NCI-H1436 treated with DMSO at 0.1 percent for 48 hours (cell line): ENCODE measurements around the gene PTK6.

Experiments used
- DNase-seq: peaks from one replicate; lab custom pipeline; 2025; lab: John Stamatoyannopoulos, UW

PTK6 gene

DNA sequence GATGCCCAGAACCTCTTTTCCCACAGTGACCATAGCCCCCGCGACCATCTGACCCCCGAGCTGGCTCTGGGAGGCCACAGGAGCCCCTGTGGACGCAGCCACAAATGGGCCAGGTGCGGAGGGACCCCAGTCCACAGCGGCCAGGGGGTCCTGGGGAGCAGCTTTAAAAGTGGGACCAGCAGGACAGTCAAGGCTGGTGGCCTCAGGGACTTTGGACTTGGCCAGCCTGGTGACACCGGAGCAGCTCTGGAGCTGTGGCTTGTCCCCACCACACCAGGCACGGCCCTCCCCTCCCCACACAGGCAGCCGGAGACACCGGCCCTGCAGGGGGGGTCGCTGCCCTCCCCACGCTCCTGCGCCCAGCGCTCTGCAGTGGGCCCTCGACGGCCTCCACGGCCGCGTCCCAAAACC, 20.3 kb upstream of the PTK6 start:
- DNase-seq, result no peak

DNA sequence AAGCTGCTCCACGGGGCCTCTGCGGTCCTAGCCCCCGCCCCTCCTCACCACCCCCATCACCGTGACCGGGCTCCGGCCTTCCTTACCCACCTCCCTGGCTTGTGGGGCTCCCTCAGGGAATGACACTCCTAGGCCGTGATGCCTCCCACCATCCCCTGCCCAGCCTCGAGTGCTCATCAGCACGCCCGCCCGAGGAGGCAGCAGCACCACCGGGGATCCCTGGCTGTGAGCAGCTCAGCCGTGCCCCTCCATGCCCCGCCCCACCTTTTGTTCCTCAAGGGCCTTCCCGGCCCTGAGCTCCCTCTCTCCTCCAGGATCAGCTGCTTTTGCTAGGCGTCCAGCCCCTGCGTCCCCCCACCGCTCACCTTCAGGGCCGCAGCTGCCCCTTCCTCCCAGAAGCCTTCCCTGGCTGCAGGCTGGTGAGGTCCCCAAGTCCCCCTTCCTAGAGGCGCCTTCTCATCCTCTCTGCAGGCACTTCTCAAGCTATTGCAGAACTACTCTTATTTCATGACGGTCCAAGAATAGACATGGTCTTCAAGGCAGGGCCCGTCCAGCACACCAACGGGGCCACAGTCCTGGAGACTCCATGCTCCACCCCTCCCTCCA, 19.8 kb upstream of the PTK6 start:
- no peak for DNase-seq

DNA sequence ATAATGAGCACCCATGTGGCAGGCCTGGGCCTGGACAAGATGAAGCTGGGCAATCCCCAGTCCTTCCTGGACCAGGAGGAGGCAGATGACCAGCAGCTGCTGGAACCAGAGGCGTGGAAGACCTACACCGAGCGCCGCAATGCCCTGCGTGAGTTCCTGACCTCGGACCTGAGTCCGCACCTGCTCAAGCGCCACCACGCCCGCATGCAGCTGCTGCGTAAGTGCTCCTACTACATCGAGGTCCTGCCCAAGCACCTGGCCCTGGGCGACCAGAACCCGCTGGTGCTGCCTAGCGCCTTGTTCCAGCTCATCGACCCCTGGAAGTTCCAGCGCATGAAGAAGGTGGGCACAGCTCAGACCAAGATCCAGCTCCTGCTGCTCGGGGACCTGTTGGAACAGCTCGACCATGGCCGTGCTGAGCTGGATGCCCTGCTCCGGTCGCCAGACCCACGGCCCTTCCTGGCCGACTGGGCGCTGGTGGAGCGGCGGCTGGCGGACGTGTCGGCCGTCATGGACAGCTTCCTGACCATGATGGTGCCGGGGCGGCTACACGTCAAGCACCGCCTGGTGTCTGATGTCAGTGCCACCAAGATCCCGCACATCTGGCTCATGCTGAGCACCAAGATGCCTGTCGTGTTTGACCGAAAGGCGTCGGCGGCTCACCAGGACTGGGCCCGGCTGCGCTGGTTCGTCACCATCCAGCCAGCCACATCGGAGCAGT, 18.6 kb upstream of the PTK6 start:
- DNase-seq, result no peak

DNA sequence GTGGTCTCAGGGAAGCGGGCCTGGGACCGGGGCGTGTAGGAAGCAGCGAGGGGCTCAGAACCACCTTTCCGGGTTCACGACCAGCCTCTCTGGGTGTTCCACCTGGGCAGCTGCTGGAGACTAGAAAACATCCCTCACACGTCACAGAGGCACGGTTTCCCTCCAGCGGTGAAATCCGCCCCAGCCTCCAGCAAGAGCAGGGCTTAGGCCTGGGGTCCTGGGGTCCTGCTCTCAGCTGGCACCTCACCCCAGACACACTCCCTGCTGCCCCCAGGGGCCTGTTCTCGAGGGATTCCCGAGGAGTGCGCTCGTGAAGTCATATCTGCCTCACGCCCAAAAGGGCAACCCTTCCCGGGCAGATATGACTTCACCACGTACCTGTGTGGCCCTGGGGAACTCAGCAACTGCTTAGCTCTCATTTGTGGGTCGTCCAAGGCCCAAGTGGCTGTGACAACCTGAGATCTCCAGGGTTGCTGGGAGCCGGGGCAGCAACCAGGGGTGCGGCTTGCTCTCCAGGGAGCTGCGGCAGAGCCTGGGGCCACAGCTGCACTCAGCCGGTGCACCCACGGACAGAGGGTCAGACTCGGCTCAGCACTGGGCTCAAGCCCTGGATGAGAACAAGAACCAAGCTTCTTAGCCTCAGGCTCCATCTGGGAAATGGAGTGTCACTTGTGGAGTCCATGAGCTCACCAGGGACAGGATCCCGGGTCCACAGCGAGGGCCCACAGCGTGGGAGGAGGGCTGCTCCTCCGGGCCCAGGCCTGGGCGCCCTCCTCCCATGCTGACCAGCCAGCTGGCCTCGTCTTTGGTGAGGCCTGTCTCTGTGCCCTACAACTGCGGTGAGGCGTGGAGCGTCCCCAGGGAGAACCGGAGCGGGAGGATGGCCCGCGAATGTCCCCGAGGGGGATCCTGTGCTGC, 17.4 kb upstream of the PTK6 start:
- no peak for DNase-seq

DNA sequence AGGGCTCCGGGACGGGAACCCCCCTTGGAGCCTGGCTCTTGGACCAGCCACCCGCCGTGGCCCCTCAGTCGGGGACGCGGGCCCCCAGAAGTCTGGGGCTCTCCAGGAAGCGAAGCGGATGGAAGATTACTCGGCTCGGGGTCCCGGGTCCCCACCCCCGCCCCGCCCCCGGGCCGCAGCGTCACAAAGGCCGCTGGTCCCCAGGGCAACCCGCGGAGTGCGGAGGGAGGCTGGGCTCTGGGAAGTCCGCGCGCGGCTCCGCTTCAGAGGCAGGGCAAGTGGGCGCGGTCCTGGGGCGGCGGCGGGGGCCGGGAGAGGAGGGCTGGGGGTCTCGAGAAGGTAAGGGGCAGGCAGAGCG, 16.7 kb upstream of the PTK6 start, which contains the start of gene FNDC11:
Gene FNDC11, plus strand, starts transcription at position 227 of the 358 bp plus-strand sequence. CDS start 1,505 bp downstream, outside the sequence.
- DNase-seq, result no peak

DNA sequence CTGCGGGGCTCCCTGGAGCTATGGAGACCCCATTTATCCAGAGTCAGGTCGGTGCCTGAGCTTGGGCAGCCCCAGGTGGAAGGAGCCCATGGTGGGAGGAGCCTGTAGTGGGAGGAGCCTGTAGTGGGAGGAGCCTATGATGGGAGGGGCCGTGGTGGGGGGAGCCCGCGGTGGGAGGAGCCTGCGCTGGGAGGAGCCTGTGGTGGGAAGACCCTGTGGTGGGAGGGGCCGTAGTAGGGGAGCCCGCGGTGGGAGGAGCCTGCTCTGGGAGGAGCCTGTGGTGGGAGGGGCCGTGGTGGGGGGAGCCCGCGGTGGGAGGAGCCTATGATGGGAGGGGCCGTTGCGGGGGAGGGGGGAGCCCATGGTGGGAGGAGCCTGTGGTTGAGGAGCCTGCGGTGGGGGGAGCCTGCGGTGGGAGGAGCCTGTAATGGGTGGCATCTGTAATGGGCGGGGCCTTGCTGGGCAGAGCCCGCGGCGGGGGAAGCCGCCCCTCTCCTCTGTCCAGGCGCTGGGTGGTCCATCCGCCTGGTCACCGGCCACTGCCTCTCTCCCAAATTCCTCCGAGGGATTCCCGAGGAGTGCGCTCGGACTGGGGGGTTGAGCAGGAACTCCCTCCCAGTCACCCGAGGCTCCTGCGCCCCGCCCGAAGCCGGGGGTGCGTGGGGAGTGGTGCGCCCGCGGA, 16.2 kb upstream of the PTK6 start:
- DNase-seq, result no peak

DNA sequence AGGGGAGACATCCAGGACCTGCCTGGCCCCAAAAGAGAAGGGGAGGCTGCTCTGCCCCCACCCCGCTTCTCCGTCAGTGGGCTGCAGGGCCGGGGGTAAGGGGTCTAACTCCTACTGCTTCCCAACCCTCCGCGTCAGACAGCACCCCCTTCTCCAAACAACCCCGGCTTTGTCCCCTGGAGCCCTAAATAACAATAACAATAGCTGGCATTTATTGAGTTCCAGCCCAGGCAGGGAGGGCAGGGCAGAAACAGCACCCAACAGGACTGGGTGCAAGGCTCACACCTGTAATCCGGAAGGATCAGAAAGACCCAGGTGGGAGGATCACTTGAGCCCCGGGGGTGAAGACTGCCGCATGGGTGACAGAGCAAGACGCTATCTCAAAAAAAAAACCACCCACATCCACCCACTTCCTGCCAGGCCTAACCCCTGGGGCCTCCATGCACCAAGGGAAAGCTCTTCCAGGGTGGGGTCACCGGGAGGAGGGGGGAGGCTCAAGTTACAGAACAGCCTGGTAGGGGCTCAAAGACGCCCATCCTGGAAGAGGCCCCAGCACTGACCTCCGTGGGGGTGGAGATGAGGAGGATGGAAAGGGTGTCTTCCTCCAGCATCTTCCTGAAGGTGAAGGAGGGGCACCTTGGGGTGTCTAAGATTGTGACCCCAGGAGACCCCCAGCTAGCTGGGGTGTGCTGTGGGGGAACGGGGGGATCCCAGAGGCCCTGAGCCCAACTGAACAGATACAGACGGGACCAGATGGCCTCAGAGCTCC, 15.5 kb upstream of the PTK6 start:
- no peak for DNase-seq

DNA sequence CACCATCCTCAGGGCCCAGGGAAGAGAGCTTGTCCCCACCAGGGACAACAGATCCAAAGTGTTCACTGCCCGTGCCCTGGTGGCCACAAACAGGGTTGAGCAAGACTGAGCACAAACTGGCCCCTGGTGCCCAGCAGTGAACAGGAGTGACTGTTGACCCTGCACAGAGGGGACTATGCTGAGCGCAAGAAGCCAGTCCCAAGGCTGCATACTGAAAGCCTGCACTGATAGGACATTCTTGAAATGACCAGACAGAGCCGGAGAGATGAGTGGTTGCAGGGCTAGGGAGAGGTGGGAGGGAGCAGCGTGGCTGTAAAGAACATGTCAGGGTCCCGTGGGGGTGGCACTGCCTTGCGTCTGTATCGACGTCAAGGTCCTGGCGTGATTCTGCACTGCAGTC, 13.9 kb upstream of the PTK6 start:
- DNase-seq, result no peak

DNA sequence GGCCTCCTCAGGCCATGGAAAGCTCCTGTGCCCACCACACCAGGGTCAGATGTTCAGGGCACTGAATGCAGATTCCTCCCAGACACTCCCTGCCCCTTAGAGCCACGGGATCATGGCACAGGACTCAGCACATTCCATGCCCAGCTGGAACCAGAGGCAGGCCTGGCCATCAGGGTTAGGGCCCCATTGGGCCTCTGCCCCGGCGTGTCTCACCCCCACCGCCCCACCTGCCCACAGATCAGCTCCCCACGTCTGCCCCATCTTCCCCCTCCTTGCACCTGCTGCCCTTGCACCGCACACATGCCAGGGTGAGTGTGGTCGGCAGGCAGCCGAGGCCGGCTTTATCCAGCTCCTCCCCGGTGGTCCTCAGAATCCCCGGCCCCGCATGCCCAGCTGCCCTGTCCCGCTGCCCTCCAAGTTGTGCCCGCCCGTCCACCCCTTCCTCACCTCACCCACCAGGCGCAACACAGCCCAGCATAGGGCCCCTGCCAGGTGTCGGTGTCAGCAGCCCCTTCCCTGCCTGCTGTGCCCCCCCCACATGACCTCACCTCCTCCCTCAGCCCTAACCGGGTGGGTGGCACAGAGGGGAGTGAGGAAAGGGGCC, 12.6 kb upstream of the PTK6 start:
- DNase-seq, result no peak

DNA sequence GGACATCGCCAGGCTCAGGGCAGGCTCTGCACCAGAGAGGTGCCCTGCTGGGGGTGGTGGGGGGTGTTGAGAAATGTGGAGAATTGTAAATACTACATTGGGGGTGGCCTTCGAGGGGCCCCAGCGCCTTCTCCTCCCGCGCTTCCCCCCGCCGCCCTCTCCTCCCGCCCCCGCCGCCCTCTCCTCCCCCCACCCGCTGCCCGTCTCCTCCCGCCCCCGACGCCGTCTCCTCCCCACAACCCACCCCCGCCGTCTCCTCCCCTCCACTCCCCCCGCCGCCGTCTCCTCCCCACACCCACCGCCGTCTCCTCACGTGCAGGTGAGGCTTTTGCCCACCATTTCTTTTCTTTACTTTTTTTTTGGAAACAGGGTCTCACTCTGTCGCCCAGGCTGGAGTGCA, 11.8 kb upstream of the PTK6 start:
- DNase-seq, result no peak

DNA sequence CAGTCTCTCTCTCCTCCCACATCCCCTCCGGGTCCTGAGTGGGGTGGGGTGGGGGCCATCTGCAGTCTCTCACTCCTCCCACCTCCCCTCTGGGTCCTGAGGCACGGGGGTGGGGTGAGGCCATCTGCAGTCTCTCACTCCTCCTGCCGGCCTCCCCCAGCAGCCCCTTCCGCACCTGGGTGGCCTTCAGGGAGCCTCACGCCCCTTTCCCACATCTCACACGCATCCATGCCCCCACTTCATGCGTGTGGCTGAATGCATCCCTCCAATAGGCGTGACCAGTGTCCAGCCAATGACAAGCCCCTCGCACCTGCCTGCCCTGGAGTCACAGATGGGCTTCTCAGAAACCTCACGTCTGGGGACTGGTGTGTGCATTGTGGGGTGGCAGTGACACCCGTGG, 11.4 kb upstream of the PTK6 start:
- no peak for DNase-seq

DNA sequence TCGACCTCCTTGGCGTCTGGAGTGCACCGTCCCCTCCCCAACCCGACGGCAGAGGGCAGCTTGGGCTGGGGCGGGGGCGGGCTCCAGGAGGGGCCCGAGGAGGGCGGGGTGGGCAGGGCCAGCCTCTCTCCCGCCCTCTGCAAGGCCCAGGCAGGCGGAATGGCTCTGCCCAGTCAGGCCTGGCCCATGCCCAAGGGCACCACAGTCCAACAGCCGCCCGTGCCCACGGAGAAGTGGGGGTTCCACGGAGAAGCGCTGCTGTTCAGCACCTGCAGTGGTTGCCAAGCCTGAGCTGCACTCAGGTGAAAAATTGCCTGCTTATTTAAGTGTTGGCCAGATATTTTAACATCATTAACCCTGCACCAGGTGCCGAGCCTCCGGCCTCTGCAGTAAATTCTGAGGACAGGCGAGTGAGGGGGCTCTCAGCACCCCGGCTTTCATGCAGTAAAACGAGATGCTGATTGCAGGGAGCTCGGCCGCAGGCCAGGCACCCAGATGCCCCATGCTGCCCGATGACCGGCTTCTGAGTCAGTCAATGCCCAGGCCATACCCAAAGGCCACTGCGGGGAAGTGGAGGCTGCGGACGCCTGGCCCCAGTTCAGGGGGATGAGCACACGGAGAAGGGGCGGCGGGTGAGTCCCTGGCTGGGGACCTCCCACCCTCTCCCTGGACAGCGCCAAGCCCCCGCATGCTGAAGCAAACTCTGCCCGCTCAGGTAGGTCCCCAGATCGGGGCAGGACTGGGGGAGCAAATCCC, 10.7 kb upstream of the PTK6 start, which contains the start of gene SRMS:
Gene SRMS, minus strand, starts transcription at position 25 of the 756 bp plus-strand sequence. CDS start 286 bp downstream, outside the sequence.
- DNase-seq, result no peak

DNA sequence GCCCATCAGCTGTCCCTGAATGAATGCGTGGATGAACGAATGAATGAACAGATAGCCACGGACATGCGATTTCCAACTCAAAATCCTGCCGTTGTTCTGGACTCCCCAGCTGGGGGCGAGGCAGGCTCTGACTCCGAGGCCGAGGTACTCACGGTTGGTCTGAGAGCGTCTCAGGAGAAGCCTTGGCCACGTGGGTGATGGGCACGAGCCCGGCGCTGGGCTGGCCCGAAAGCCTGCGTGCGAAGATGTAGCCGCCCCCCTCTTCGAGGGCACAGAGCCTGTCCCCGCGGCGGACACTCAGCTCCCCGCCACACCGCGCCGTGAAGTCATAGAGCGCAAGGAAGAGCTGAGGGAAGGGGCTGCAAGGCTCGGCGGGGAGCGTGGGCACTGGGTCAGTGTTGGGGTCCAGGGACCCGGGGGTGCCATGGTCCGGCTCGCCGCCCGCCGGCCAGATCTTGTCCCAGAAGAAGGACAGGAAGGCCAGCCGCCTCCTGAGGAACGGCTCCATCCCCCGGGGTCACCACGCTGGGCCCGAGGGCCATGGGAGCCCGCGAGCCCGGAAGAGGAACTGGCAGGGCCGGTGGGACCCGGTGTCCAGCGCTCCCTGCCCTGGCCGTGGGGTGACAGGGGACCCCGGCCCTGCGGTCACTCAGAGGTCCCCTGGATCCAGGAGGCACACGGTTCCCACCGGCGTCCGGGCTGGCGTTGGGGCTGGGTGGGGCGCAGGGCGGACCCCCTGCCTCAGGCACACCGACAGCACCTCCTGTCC, 10.0 kb upstream of the PTK6 start:
- DNase-seq, result no peak

DNA sequence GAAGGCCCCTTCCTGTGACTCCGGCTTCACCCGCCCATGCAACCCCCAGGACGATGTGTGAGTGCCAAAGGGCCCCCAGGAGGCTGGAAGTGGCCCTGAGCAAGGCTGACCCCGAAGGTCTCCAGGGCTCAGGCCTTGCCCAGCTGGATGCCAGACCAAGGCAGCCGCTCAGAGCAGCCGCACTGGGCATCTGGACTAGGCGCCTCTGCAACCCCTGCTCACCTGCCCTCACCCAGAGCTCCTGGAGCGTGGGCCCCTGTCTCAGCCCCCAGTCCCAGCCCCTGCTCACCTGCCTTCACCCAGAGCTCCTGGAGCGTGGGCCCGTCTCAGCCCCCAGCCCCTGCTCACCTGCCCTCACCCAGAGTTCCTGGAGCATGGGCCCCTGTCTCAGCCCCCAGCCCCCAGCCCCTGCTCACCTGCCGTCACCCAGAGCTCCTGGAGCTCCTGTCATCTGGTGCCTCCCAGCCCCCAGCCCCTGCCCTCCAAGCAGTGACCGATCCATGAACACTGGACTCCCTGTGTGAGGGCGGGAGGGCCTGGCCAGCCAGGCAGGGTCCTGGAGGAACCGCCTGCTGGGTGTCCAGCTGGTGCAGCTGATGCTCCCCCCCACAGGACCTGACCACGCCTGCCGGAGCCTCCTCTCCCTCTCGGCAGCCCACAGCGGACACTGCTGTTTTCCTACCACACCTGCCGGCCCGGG, 9.2 kb upstream of the PTK6 start:
- DNase-seq, result no peak

DNA sequence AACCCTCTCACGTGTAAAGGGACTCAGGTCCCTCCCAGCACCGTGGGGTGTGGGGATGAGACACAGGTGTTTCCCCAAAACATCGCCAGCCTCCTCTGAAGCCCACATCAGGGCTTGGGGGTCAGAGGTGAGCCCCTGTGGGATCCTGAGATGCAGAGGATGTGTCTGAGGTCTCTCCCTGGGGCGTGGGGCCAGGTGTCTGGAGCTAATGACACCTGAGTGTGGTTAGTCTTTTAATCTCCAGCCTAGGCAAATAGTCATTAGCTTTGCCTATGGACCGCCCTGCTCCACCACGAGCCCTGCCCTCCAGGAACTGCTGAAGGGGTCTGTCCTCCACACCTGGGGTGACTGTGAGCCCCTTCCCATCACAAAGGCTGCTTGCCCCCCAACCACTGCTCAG, 8.6 kb upstream of the PTK6 start:
- DNase-seq, result no peak

DNA sequence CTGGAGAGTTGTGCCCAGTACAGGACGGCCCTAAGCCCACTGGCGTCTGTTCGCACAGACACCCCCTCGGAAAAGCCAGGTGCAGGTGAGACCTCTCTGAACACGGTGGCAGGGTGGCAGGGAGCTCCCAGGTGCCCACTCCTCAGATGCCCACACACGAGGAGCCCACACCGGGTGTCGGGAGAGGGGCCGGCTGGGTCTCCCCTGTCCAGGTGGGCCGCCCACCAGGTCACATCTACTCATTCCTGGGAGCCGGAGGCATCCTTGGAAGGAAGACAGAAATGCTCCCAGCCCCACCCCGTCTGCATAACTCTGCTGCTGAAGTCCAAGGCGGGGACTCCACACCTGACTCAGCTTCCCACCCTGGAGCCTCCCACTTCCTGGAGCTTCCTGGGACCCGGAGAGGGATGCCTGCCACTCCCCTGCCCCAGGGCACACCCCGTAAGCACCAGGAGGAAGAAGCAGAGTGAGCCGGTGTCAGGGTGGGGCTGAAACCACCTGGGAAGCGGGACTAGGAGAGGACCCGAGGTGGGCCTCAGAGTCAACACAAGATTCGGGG, 7.9 kb upstream of the PTK6 start:
- no peak for DNase-seq

DNA sequence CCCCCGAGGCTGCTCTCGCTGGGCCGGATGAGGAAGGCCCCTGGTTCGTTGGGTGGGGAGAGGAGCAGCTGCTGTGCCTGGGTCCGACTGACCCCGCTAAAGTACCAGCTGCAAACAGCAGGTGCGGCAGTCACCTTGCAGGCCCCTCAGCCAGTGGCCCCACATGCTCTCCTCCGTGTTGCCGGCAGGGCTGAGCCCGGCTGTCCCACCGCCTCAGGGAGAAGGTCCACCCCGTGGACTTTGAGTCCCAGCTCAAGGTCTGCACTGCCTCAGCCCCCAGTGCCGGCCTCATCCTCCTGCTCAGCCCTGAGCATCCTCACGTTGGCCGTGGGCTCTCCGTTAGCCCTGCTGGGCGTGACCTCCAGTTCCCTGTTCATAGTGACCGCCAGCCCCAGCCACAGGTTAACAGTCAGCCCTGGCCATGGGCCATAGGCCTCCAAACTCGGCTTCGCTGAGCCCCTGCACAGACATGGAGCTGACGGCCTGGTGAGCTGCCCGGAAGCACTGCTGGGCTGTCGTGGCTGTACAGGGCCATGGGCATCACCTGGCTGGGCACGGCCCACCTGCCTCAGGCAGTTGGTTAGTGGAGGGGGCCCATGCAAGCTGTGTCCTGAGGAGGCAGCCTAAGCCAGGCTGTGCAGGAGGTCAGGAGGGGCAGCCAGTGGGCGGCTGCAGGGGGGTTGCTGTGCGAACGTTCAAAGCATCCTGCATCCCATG, 7.2 kb upstream of the PTK6 start:
- DNase-seq, result no peak

DNA sequence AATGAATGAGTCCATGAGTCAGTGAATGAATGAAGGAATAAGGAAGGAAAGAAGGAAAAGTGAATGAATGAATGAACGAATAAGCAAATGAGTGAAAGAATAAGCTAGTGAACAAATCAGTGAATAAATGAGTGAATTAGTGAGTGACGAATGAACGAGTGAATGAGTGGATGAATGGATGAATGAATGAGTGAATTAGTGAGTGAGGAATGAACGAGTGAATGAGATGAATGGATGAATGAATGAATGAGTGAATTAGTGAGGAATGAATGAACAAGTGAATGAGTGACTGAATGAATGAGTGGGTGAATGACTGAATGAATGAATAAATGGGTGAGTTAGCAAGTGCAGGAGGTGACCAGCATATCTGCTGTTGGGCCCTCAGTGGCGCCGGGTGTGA, 6.6 kb upstream of the PTK6 start:
- DNase-seq, result no peak
